ENCODE data around the gene C1S.
"Not testable (repeated sequence)": the region's sequence is repeated elsewhere in the genome, so short reads cannot be mapped to it uniquely, and the experiment has no call there.

C1S gene

GRCh38 chr12:7103837-7104584 is 43.5 kb downstream of the C1S start:
- no peak for DNase-seq (ENCODE audit: low read depth)

- DNase-seq (ENCODE audit: low read depth) = no peak
Measured at GRCh38 chr12:7106082-7106481, 45.6 kb downstream of the C1S start.

- not testable (repeated sequence) for DNase-seq (ENCODE audit: low read depth)
Measured at GRCh38 chr12:7107181-7107580, 46.7 kb downstream of the C1S start.

GRCh38 chr12:7107636-7108002 is 47.1 kb downstream of the C1S start:
- peak; percentile 34 for DNase-seq (ENCODE audit: low read depth)

- peak; percentile 84 for DNase-seq (ENCODE audit: low read depth)
Measured at GRCh38 chr12:7108003-7108795, 47.7 kb downstream of the C1S start.

- peak; percentile 91 for DNase-seq (ENCODE audit: low read depth)
Measured at GRCh38 chr12:7108796-7109571, 48.5 kb downstream of the C1S start, which contains the start of gene C1RL. TSS of gene C1RL (minus strand) at chr12:7109214. CDS start at chr12:7109180, 34 bp downstream.

- no peak for DNase-seq (ENCODE audit: low read depth)
Measured at GRCh38 chr12:7109572-7109920, 49.0 kb downstream of the C1S start.

- no peak for DNase-seq (ENCODE audit: low read depth)
Measured at GRCh38 chr12:7110661-7111060, 50.1 kb downstream of the C1S start.

- DNase-seq (ENCODE audit: low read depth) = no peak
Measured at GRCh38 chr12:7112041-7112440, 51.5 kb downstream of the C1S start.

- peak; percentile 28 for DNase-seq (ENCODE audit: low read depth)
Measured at GRCh38 chr12:7113389-7113871, 52.9 kb downstream of the C1S start.

GRCh38 chr12:7114008-7114407 is 53.5 kb downstream of the C1S start:
- DNase-seq (ENCODE audit: low read depth) = no peak

GRCh38 chr12:7114851-7115250 is 54.3 kb downstream of the C1S start:
- DNase-seq (ENCODE audit: low read depth) = no peak

GRCh38 chr12:7116196-7116595 is 55.7 kb downstream of the C1S start:
- DNase-seq (ENCODE audit: low read depth) = no peak

- no peak for DNase-seq (ENCODE audit: low read depth)
Measured at GRCh38 chr12:7116916-7117315, 56.4 kb downstream of the C1S start.

- DNase-seq (ENCODE audit: low read depth) = no peak
Measured at GRCh38 chr12:7117670-7118069, 57.2 kb downstream of the C1S start.

GRCh38 chr12:7118881-7119280 is 58.4 kb downstream of the C1S start:
- DNase-seq (ENCODE audit: low read depth) = no peak

GRCh38 chr12:7120166-7120565 is 59.6 kb downstream of the C1S start:
- DNase-seq (ENCODE audit: low read depth) = no peak

Measured in amniotic epithelial cell (primary cell).